ENCODE data around the gene KLF16. TPM values are rescaled to one million over a fixed set of nuclear protein-coding genes. Genes with fewer than 3 reads are reported as not detected.

The KLF16 gene
- total and polyA plus RNA-seq, 2 experiments from 2014 or later = 6.4 to 16.0 TPM

DNA sequence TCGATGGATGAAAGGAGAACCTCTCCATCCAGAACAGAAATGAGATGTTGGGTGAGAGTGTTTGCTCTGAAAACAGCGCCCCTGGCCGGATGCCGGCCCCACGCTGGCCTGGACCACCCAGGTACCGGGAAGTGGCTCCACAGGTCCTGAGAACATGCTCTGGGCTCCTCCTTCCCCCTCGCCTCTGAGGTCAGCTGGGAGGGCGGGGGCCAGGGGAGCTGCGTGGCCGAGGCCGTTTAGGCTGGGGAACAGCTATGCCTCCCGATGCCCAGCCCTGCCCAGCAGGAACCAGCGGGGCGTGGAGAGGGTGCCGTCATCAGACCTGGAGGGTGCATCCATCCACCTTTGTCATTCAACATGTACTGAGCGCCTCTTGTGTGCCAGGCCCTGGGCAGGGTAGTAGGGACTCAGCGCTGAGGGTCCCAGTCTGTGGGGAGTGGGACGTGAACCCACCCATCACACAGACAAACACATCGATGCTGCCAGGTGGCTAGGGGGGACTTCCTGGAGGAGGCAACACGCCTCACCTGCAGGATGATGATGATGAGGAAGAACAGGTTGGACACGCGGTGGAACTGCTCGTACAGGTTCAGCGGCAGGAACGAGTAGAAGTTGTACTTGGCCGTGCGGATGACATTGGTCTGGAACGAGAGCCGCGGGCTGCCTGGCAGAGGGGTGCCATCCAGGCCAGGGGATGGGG, 55.5 kb downstream of the KLF16 start:
- no peak for DNase-seq (ENCODE audit: low spot score)
- no peaks in the 10 kb centered on the region for H3K4me1 ChIP-seq (ENCODE audit: insufficient read depth)
- no peaks in the 10 kb centered on the region for H3K79me2 ChIP-seq
- H3K4me2 ChIP-seq = no peak overlapping the region
- no peak for TF ChIP-seq EZH2phosphoT487 (IDR thresholded peaks at IDR 0.05; ENCODE audit: low read depth, severe bottlenecking, unreplicated experiment)
- TF ChIP-seq, protein P1, sequence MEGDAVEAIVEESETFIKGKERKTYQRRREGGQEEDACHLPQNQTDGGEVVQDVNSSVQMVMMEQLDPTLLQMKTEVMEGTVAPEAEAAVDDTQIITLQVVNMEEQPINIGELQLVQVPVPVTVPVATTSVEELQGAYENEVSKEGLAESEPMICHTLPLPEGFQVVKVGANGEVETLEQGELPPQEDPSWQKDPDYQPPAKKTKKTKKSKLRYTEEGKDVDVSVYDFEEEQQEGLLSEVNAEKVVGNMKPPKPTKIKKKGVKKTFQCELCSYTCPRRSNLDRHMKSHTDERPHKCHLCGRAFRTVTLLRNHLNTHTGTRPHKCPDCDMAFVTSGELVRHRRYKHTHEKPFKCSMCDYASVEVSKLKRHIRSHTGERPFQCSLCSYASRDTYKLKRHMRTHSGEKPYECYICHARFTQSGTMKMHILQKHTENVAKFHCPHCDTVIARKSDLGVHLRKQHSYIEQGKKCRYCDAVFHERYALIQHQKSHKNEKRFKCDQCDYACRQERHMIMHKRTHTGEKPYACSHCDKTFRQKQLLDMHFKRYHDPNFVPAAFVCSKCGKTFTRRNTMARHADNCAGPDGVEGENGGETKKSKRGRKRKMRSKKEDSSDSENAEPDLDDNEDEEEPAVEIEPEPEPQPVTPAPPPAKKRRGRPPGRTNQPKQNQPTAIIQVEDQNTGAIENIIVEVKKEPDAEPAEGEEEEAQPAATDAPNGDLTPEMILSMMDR (IDR thresholded peaks at IDR 0.05; ENCODE audit: poor library complexity) = no peak
- TF ChIP-seq EZH2 (IDR thresholded peaks at IDR 0.05; ENCODE audit: borderline replicate concordance) = no peak
- no peaks in the 10 kb centered on the region for H4K20me1 ChIP-seq (ENCODE audit: insufficient read depth, poor library complexity, severe bottlenecking)
- no peaks in the 10 kb centered on the region for H3K36me3 ChIP-seq (replicated peaks; ENCODE audit: insufficient read depth, low read depth)
- H2AFZ ChIP-seq = no peak overlapping the region
- H3K27ac ChIP-seq = no peak overlapping the region
- no peaks in the 10 kb centered on the region for H3K9me3 ChIP-seq (ENCODE audit: low read depth)
- H3K9me2 ChIP-seq (replicated peaks; ENCODE audit: insufficient read depth) = no peaks in the 10 kb centered on the region
- no peaks in the 10 kb centered on the region for H3K27me3 ChIP-seq
- WGBS (ENCODE audit: low lambda C conversion rate, missing lambda C conversion rate) = 78% methylated on average over 23 of the region's 30 CpGs
- no peak overlapping the region for H3K4me3 ChIP-seq

DNA sequence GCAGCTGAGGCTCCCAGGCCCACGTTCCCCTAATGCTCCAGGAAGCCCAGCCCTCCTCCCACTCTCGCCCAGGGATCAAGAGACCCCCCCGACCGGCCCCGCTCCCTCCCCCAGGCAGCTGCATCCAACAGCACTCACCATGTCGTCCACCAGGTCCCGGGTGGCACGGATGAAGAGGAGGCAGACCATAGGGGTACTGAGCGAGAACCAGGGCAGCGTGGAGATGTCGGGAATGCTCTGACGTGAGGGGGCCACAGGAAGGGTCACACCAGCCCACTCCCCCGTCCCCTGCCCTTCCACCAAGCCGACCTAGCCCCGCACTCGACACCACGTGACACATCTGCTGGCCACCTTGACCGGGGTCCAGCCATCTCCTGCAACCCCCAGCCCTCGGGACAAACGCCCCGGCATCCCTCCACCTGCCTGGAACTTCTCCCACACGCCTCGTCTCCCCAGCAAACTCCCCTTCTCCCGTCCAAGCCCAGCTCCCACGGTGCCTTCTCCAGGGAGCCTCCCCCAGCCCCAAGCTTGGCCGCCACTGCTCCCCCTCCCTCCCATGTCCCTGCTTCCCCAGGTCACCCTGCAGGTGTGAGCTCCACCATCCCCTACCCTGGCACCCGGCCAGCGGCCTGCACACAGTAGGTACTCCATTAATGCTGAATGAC, 56.2 kb downstream of the KLF16 start:
- Histone ChIP-seq H3K27me3 (no peaks in the 10 kb centered on the region), H3K9me3 (ENCODE audit: low read depth) (no peaks in the 10 kb centered on the region), H2AFZ (no peak overlapping the region), H3K79me2 (no peaks in the 10 kb centered on the region), H3K4me1 (ENCODE audit: insufficient read depth) (no peaks in the 10 kb centered on the region), H3K4me2 (no peak overlapping the region), H3K4me3 (no peak overlapping the region), H3K36me3 (replicated peaks; ENCODE audit: insufficient read depth, low read depth) (no peaks in the 10 kb centered on the region), H4K20me1 (ENCODE audit: insufficient read depth, poor library complexity, severe bottlenecking) (no peaks in the 10 kb centered on the region), H3K9me2 (replicated peaks; ENCODE audit: insufficient read depth) (no peaks in the 10 kb centered on the region), H3K27ac (no peak overlapping the region)
- no peak for DNase-seq (ENCODE audit: low spot score)
- 80% methylated on average over 22 of the region's 28 CpGs for WGBS (ENCODE audit: low lambda C conversion rate, missing lambda C conversion rate)
- no peak for TF ChIP-seq EZH2 (IDR thresholded peaks at IDR 0.05; ENCODE audit: borderline replicate concordance)
- no peak for TF ChIP-seq EZH2phosphoT487 (IDR thresholded peaks at IDR 0.05; ENCODE audit: low read depth, severe bottlenecking, unreplicated experiment)
- TF ChIP-seq, protein P1 (IDR thresholded peaks at IDR 0.05; ENCODE audit: poor library complexity) = no peak

DNA sequence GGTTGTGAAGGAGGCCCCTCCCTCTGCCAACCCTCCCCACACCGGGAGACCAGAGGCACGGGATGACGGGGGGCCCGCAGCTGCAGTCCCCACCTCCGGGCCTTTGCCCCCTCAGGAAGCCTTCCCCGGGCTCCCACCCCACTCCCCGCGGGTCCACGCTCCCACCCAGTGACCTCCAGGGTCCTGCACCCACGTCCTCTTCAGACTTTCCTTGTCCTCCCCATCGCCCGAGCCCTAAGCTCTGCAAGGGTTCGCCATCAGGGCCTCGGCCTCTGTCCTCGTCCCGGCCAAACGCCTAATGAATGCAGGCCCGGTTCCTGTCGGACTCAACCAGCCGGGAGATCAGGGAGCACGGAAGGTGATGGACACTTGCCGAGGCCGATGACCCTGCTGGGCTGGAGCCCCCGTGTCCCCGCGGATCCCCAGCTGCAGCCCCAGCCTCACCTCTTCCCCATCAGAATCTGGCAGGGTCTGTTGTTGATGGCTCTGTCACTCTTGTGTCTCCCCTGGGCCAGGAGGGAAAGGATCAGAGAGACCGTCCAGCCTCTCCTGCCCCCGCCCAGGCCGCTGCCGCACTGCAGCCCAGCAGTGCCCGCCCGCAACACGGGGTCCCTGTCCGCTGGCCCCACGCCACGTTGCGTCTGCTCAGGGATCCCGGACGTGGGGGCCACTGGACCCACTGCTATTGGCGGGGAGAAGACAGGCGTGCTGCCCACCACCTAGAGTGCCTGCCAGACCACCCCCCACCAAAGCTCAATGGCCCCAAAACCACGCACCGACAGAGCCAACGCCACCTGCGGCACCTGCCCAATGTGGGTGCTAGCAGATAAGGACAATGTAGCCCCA, 57.0 kb downstream of the KLF16 start:
- WGBS (ENCODE audit: low lambda C conversion rate, missing lambda C conversion rate) = 94% methylated on average over 39 of the region's 45 CpGs
- Histone ChIP-seq H2AFZ (no peak overlapping the region), H3K36me3 (replicated peaks; ENCODE audit: insufficient read depth, low read depth) (no peaks in the 10 kb centered on the region), H3K4me2 (no peak overlapping the region), H3K4me1 (ENCODE audit: insufficient read depth) (no peaks in the 10 kb centered on the region), H3K27ac (no peak overlapping the region), H4K20me1 (ENCODE audit: insufficient read depth, poor library complexity, severe bottlenecking) (no peaks in the 10 kb centered on the region), H3K79me2 (no peaks in the 10 kb centered on the region), H3K9me3 (ENCODE audit: low read depth) (no peaks in the 10 kb centered on the region), H3K27me3 (no peaks in the 10 kb centered on the region), H3K4me3 (no peak overlapping the region), H3K9me2 (replicated peaks; ENCODE audit: insufficient read depth) (no peaks in the 10 kb centered on the region)
- no peak for DNase-seq (ENCODE audit: low spot score)
- TF ChIP-seq EZH2 (IDR thresholded peaks at IDR 0.05; ENCODE audit: borderline replicate concordance) = no peak
- TF ChIP-seq, protein P1 (IDR thresholded peaks at IDR 0.05; ENCODE audit: poor library complexity) = no peak
- TF ChIP-seq EZH2phosphoT487 (IDR thresholded peaks at IDR 0.05; ENCODE audit: low read depth, severe bottlenecking, unreplicated experiment) = no peak

Measured in hepatocyte (in vitro differentiated cells).